HEK293 (cell line): ENCODE data around the gene UBE3A.

Source experiments
- EGR2 ChIP-seq: fragments of 450-650 bp; formaldehyde crosslinking; IDR thresholded peaks from 2 replicates; pipeline ENCODE4 v1.5.1; 2016; ENCODE audit warnings: low read depth, missing biosample characterization, missing genetic modification characterization
- GLI2 ChIP-seq: fragments of 450-650 bp; formaldehyde crosslinking; IDR thresholded peaks from 2 replicates; pipeline ENCODE4; 2017; ENCODE audit warnings: missing biosample characterization, missing genetic modification characterization, low read depth, borderline replicate concordance
- GLI4 ChIP-seq: fragments of 450-650 bp; formaldehyde crosslinking; IDR thresholded peaks from 2 replicates; pipeline ENCODE4 v1.5.1; 2016; ENCODE audit warnings: missing biosample characterization, missing genetic modification characterization
- KLF9 ChIP-seq: fragments of 450-650 bp; formaldehyde crosslinking; IDR thresholded peaks from 2 replicates; pipeline ENCODE4 v1.5.1; 2016; ENCODE audit warnings: missing biosample characterization, missing genetic modification characterization, low read depth
- SP3 ChIP-seq: fragments of 450-650 bp; formaldehyde crosslinking; IDR thresholded peaks from 2 replicates; pipeline ENCODE4 v1.5.1; 2016; ENCODE audit warnings: missing biosample characterization, missing genetic modification characterization
- ZBTB20 ChIP-seq: fragments of 450-650 bp; formaldehyde crosslinking; IDR thresholded peaks from 2 replicates; pipeline ENCODE4 v1.5.1; 2016; ENCODE audit warnings: missing biosample characterization, missing genetic modification characterization
- ZBTB26 ChIP-seq: fragments of 450-650 bp; formaldehyde crosslinking; optimal IDR thresholded peaks from 2 replicates; pipeline ENCODE3; 2016; ENCODE audit warnings: missing biosample characterization, mild to moderate bottlenecking, missing genetic modification characterization
- ZBTB48 ChIP-seq: fragments of 450-650 bp; formaldehyde crosslinking; IDR thresholded peaks from 2 replicates; pipeline ENCODE4 v1.5.1; 2016; ENCODE audit warnings: missing biosample characterization, missing genetic modification characterization
- ZBTB49 ChIP-seq: fragments of 450-650 bp; formaldehyde crosslinking; IDR thresholded peaks from 2 replicates; pipeline ENCODE4 v1.5.1; 2016; ENCODE audit warnings: missing biosample characterization, missing genetic modification characterization, low read depth
- ZBTB8A ChIP-seq: fragments of 450-650 bp; formaldehyde crosslinking; IDR thresholded peaks from 2 replicates; pipeline ENCODE4 v1.5.1; 2016; ENCODE audit warnings: missing biosample characterization, missing genetic modification characterization
- ZFP41 ChIP-seq: fragments of 450-650 bp; formaldehyde crosslinking; IDR thresholded peaks from 2 replicates; pipeline ENCODE4 v1.5.1; 2016; ENCODE audit warnings: missing biosample characterization, missing genetic modification characterization, borderline replicate concordance
- ZFP69B ChIP-seq: fragments of 450-650 bp; formaldehyde crosslinking; IDR thresholded peaks from 2 replicates; pipeline ENCODE4 v1.5.1; 2016; ENCODE audit warnings: missing biosample characterization, missing genetic modification characterization
- ZNF112 ChIP-seq: fragments of 450-650 bp; formaldehyde crosslinking; IDR thresholded peaks from 2 replicates; pipeline ENCODE4 v1.5.0; 2017; ENCODE audit warnings: missing biosample characterization, missing genetic modification characterization
- ZNF114 ChIP-seq: fragments of 450-650 bp; formaldehyde crosslinking; IDR thresholded peaks from 2 replicates; pipeline ENCODE4 v1.5.0; 2017; ENCODE audit warnings: missing biosample characterization, missing genetic modification characterization
- ZNF121 ChIP-seq: fragments of 450-650 bp; formaldehyde crosslinking; IDR thresholded peaks from 2 replicates; pipeline ENCODE4 v1.5.1; 2016; ENCODE audit warnings: missing biosample characterization, missing genetic modification characterization
- ZNF155 ChIP-seq: fragments of 450-650 bp; formaldehyde crosslinking; IDR thresholded peaks from 2 replicates; pipeline ENCODE4 v1.5.1; 2016; ENCODE audit warnings: missing biosample characterization, missing genetic modification characterization
- ZNF175 ChIP-seq: fragments of 450-650 bp; formaldehyde crosslinking; IDR thresholded peaks from 2 replicates; pipeline ENCODE4 v1.5.1; 2016; ENCODE audit warnings: missing biosample characterization, missing genetic modification characterization
- ZNF391 ChIP-seq: fragments of 450-650 bp; formaldehyde crosslinking; IDR thresholded peaks from 2 replicates; pipeline ENCODE4 v1.5.1; 2016; ENCODE audit warnings: low read depth, missing biosample characterization, missing genetic modification characterization, borderline replicate concordance
- ZNF394 ChIP-seq: fragments of 450-650 bp; formaldehyde crosslinking; IDR thresholded peaks from 2 replicates; pipeline ENCODE4 v1.5.1; 2016; ENCODE audit warnings: missing biosample characterization, missing genetic modification characterization, mild to moderate bottlenecking, moderate library complexity, borderline replicate concordance
- ZNF404 ChIP-seq: fragments of 450-650 bp; formaldehyde crosslinking; IDR thresholded peaks from 2 replicates; pipeline ENCODE4 v1.5.1; 2017; ENCODE audit warnings: missing biosample characterization, missing genetic modification characterization
- ZNF488 ChIP-seq: fragments of 450-650 bp; formaldehyde crosslinking; IDR thresholded peaks from 2 replicates; pipeline ENCODE4 v1.5.1; 2016; ENCODE audit warnings: missing biosample characterization, missing genetic modification characterization
- ZNF510 ChIP-seq: fragments of 450-650 bp; formaldehyde crosslinking; IDR thresholded peaks from 2 replicates; pipeline ENCODE4 v1.5.1; 2018; ENCODE audit warnings: mild to moderate bottlenecking, missing genetic modification characterization, missing biosample characterization; ENCODE audit not compliant: insufficient replicate concordance
- ZNF518A ChIP-seq: fragments of 450-650 bp; formaldehyde crosslinking; conservative IDR thresholded peaks from 2 replicates; pipeline ENCODE4 v1.5.1; 2016; ENCODE audit warnings: low read depth, missing biosample characterization, missing genetic modification characterization
- ZNF521 ChIP-seq: fragments of 450-650 bp; formaldehyde crosslinking; IDR thresholded peaks from 2 replicates; pipeline ENCODE4 v1.5.1; 2017; ENCODE audit warnings: missing biosample characterization, mild to moderate bottlenecking, missing genetic modification characterization
- ZNF529 ChIP-seq: fragments of 450-650 bp; formaldehyde crosslinking; IDR thresholded peaks from 2 replicates; pipeline ENCODE4 v1.5.1; 2017; ENCODE audit warnings: missing genetic modification characterization, missing biosample characterization; ENCODE audit not compliant: insufficient replicate concordance
- ZNF580 ChIP-seq: fragments of 450-650 bp; formaldehyde crosslinking; IDR thresholded peaks from 2 replicates; pipeline ENCODE4 v1.5.1; 2016; ENCODE audit warnings: missing biosample characterization, missing genetic modification characterization
- ZNF623 ChIP-seq: fragments of 450-650 bp; formaldehyde crosslinking; IDR thresholded peaks from 2 replicates; pipeline ENCODE4 v1.5.1; 2016; ENCODE audit warnings: missing biosample characterization, missing genetic modification characterization
- ZNF660 ChIP-seq: fragments of 450-650 bp; IDR thresholded peaks from 2 replicates; pipeline ENCODE4 v1.5.1; 2018; ENCODE audit warnings: missing biosample characterization, mild to moderate bottlenecking, missing genetic modification characterization
- ZNF692 ChIP-seq: fragments of 450-650 bp; formaldehyde crosslinking; IDR thresholded peaks from 2 replicates; pipeline ENCODE4 v1.5.1; 2016; ENCODE audit warnings: missing biosample characterization, missing genetic modification characterization

UBE3A gene

GRCh38 chr15:25437777-25438600, 835 bp downstream of the UBE3A start (continued):
- no peak for TF ChIP-seq ZNF155
- no peak for TF ChIP-seq ZFP41 (tag by site-specific recombination)
- no peak for TF ChIP-seq GLI4 (tag by site-specific recombination)
- no peak for TF ChIP-seq ZNF529 (tag by site-specific recombination)
- TF ChIP-seq ZBTB48 (tag by site-specific recombination), result no peak
- no peak for TF ChIP-seq ZNF692
- TF ChIP-seq ZNF121 (tag by site-specific recombination), result no peak
- TF ChIP-seq ZNF112 (tag by site-specific recombination), result no peak
- peak; percentile 18; the same call in 1 of the 2 replicates for TF ChIP-seq ZBTB8A (tag by site-specific recombination)
- TF ChIP-seq ZNF394, result no peak
- TF ChIP-seq ZNF580, result no peak
- TF ChIP-seq ZBTB49 (tag by site-specific recombination), result no peak
- TF ChIP-seq ZNF521 (tag by site-specific recombination), result no peak
- TF ChIP-seq ZNF660, result 0 out of 2 replicates have a peak, but pooled peaks have one; percentile 34
- no peak for TF ChIP-seq ZNF623 (tag by site-specific recombination)
- TF ChIP-seq ZNF510 (tag by site-specific recombination), result no peak
- no peak for TF ChIP-seq ZNF518A (tag by site-specific recombination)
- no peak for TF ChIP-seq ZNF404 (tag by site-specific recombination)
- TF ChIP-seq ZNF175 (tag by site-specific recombination), result no peak
- TF ChIP-seq ZNF488 (tag by site-specific recombination), result no peak
- 0 out of 2 replicates have a peak, but pooled peaks have one; percentile 12 for TF ChIP-seq EGR2 (tag by site-specific recombination)
- peak; percentile 62 for TF ChIP-seq KLF9
- no peak for TF ChIP-seq GLI2 (tag by site-specific recombination)
- no peak for TF ChIP-seq SP3 (tag by site-specific recombination)
- TF ChIP-seq ZNF391, result no peak
- TF ChIP-seq ZBTB26 (tag by site-specific recombination), result peak; percentile 59
- TF ChIP-seq ZFP69B (tag by site-specific recombination), result no peak
- no peak for TF ChIP-seq ZNF114 (tag by site-specific recombination)
- peak; percentile 55; the same call in 1 of the 2 replicates for TF ChIP-seq ZBTB20
